ENCODE data around the gene CHID1. TPM values are rescaled to one million over a fixed set of nuclear protein-coding genes. Genes with fewer than 3 reads are reported as not detected.
A peak's percentile ranks its signal among the peaks of the same experiment; 100 is the strongest.

The CHID1 gene
- total RNA-seq, 1 donor from 2014 or later: 56.6 TPM

- Histone ChIP-seq H3K36me3 (no peaks in the 10 kb centered on the region), H3K9me3 (ENCODE audit: low read depth) (no peaks in the 10 kb centered on the region), H3K9ac (no peak overlapping the region), H4K20me1 (ENCODE audit: low read depth) (peaks cover 65% of the 10 kb centered on the region), H3K79me2 (ENCODE audit: low read depth) (no peaks in the 10 kb centered on the region), H3K4me2 (peak overlapping the region; percentile 80), H3K4me3 (peak overlapping the region; percentile 45), H3K4me1 (peaks cover 54% of the 10 kb centered on the region), H3F3A (ENCODE audit: low read depth) (peaks cover 60% of the 10 kb centered on the region), H3K27me3 (peaks cover 62% of the 10 kb centered on the region), H3K27ac (no peak overlapping the region), H2AFZ (replicated peaks) (no peak overlapping the region)
- Mint-ChIP-seq H3K4me1 (peaks cover 44% of the 10 kb centered on the region), H3K9me3 (no peaks in the 10 kb centered on the region), H3K4me3 (peak overlapping the region; percentile 81), H3K27me3 (ENCODE audit: insufficient read depth, low read depth) (peaks cover 37% of the 10 kb centered on the region), H3K27ac (no peak overlapping the region), H3K36me3 (no peaks in the 10 kb centered on the region)
- TF ChIP-seq EZH2phosphoT487 (IDR thresholded peaks at IDR 0.05) (no peak), EZH2 (IDR thresholded peaks at IDR 0.05) (no peak)
- TF ChIP-seq, protein P1, sequence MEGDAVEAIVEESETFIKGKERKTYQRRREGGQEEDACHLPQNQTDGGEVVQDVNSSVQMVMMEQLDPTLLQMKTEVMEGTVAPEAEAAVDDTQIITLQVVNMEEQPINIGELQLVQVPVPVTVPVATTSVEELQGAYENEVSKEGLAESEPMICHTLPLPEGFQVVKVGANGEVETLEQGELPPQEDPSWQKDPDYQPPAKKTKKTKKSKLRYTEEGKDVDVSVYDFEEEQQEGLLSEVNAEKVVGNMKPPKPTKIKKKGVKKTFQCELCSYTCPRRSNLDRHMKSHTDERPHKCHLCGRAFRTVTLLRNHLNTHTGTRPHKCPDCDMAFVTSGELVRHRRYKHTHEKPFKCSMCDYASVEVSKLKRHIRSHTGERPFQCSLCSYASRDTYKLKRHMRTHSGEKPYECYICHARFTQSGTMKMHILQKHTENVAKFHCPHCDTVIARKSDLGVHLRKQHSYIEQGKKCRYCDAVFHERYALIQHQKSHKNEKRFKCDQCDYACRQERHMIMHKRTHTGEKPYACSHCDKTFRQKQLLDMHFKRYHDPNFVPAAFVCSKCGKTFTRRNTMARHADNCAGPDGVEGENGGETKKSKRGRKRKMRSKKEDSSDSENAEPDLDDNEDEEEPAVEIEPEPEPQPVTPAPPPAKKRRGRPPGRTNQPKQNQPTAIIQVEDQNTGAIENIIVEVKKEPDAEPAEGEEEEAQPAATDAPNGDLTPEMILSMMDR (IDR thresholded peaks at IDR 0.05): no peak
- peak; percentile 49 for DNase-seq (ENCODE audit: low spot score)
Measured at GRCh38 chr11:831118-831864, 79.3 kb downstream of the CHID1 start.

GRCh38 chr11:830295-831117 lies 80.1 kb downstream of the CHID1 start:
- Histone ChIP-seq H3K9ac (no peak overlapping the region), H3K9me3 (ENCODE audit: low read depth) (no peaks in the 10 kb centered on the region), H3K27me3 (peaks cover 70% of the 10 kb centered on the region), H3K4me2 (peak overlapping the region; percentile 80), H3K36me3 (no peaks in the 10 kb centered on the region), H2AFZ (replicated peaks) (no peak overlapping the region), H3K4me1 (peaks cover 54% of the 10 kb centered on the region), H3K79me2 (ENCODE audit: low read depth) (no peaks in the 10 kb centered on the region), H3F3A (ENCODE audit: low read depth) (peaks cover 60% of the 10 kb centered on the region), H3K4me3 (peak overlapping the region; percentile 45), H4K20me1 (ENCODE audit: low read depth) (peaks cover 68% of the 10 kb centered on the region), H3K27ac (no peak overlapping the region)
- H3K27me3 Mint-ChIP-seq (ENCODE audit: insufficient read depth, low read depth): peaks cover 35% of the 10 kb centered on the region
- H3K27ac Mint-ChIP-seq: no peak overlapping the region
- H3K36me3 Mint-ChIP-seq: no peaks in the 10 kb centered on the region
- no peak for TF ChIP-seq EZH2 (IDR thresholded peaks at IDR 0.05)
- peak; percentile 35 for TF ChIP-seq EZH2phosphoT487 (IDR thresholded peaks at IDR 0.05)
- H3K9me3 Mint-ChIP-seq: no peaks in the 10 kb centered on the region
- peak; percentile 96 for DNase-seq (ENCODE audit: low spot score)
- H3K4me3 Mint-ChIP-seq: peak overlapping the region; percentile 76
- peaks cover 44% of the 10 kb centered on the region for H3K4me1 Mint-ChIP-seq

- Mint-ChIP-seq H3K27me3 (ENCODE audit: insufficient read depth, low read depth) (peaks cover 39% of the 10 kb centered on the region), H3K9me3 (no peaks in the 10 kb centered on the region), H3K4me3 (peak overlapping the region; percentile 76), H3K36me3 (peaks cover 4% of the 10 kb centered on the region), H3K27ac (no peak overlapping the region), H3K4me1 (peaks cover 46% of the 10 kb centered on the region)
- no peak for TF ChIP-seq EZH2phosphoT487 (IDR thresholded peaks at IDR 0.05)
- TF ChIP-seq EZH2 (IDR thresholded peaks at IDR 0.05): peak; percentile 67
- TF ChIP-seq, protein P1 (IDR thresholded peaks at IDR 0.05): no peak
- peak overlapping the region; percentile 80 for H3K4me2 ChIP-seq
- peaks cover 54% of the 10 kb centered on the region for H3K4me1 ChIP-seq
- peak overlapping the region; percentile 45 for H3K4me3 ChIP-seq
- peaks cover 76% of the 10 kb centered on the region for H3K27me3 ChIP-seq
- H4K20me1 ChIP-seq (ENCODE audit: low read depth): peaks cover 67% of the 10 kb centered on the region
- no peak overlapping the region for H3K9ac ChIP-seq
- no peak overlapping the region for H3K27ac ChIP-seq
- H3K79me2 ChIP-seq (ENCODE audit: low read depth): no peaks in the 10 kb centered on the region
- H3K36me3 ChIP-seq: no peaks in the 10 kb centered on the region
- peaks cover 60% of the 10 kb centered on the region for H3F3A ChIP-seq (ENCODE audit: low read depth)
- no peak overlapping the region for H2AFZ ChIP-seq (replicated peaks)
- DNase-seq (ENCODE audit: low spot score): no peak
- H3K9me3 ChIP-seq (ENCODE audit: low read depth): no peaks in the 10 kb centered on the region
Measured at GRCh38 chr11:829847-830294, 80.7 kb downstream of the CHID1 start.
